GM15510 (cell line): ENCODE measurements around the gene VAC14.

Experiments used
- POLR2A ChIP-seq: IDR thresholded peaks from 3 replicates; pipeline ENCODE4 v1.6.1; 2011; ENCODE audit warnings: borderline replicate concordance; ENCODE audit not compliant: insufficient read length; ENCODE audit errors: extremely low read depth

Gene VAC14

DNA sequence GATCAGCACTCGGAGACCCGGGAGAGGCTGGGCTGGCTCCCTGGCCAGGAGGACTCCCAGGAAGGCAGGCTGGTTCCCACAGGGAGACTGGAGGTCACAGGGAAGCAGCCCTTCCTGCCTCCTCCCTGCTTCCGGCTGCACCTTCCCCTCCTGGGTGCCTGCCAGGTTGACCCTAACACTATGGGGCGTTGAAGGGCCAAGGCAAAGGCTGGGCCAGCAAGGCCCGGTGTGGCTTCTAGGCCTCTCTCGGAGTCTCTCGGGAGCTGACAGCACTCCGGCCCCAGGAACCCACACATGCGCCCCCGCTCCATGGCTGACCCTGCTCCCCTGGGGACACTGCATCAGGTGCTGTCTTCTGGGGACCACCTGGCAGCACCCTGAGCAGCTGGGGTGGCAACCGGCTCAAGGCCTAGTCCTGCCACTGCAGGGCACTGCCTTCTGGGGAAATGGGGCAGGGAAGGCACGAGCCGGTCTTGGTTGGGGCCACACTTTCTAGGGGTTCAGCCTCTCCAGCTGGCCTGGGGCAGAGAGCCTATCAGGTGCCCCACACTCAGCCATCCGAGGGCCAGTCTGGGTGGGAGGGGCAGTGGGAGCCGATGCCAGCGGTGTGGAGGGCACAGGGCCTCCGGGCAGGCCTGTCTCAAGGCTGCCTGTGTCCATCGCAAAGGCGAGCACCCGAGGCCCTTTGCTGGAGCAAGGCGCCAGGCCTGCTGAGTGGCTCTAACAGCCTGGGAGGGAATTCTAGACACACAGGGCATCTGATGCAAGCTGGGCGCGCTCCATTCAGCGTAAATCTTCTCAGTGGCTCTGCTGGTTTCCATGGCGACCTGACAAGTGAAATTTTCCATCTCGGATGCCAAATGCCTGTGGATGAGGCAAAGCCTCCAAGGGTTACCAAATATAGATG lies 109.5 kb downstream of the VAC14 start:
- no peak for TF ChIP-seq POLR2A

DNA sequence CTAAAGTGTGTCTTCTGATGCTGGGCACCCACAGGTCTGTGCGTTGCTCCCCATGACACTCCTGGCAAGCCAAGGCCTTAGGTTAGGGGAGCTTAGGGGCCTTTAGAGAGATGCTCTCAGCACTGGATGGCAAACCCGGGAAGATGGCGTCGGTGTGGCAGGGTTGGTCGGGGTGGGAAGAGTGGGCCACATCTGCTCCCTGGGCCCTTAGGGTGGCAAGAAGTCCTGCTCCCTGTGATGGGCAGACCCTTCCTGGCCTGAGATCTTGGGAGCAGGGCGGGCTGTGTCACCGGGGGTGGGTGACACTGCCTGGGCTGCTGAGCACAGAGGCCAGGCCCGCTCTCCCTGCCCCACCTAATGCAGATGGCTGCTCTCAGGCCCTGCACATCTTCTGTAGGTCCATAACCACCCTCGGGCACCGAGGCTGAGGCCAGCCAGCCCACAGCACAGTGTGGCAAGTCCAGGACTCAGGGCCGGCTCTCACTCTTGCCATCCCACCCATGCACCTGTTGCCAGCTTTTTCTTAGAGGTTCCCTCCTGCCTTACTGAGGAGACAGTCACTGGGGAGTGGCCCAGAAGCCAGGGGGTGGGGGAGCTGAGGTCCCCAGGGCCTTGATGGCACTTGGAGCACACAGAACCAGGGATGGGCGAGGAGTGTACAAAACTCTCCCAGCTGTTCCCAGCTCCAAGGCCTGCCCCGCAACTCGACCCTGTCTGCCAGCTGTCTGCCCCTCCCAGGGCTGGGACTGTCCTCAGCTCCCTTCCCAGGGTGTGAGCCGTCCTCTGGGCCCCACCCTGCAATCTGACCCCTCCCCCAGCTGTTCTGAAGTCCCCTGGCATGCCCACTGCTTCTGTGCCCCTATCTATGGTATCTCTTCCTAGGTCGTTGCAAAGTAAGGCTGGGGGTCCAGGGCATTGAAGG lies 110.7 kb downstream of the VAC14 start:
- TF ChIP-seq POLR2A = no peak

GRCh38 chr16:70689035-70689969 lies 111.7 kb downstream of the VAC14 start:
- TF ChIP-seq POLR2A = no peak

DNA sequence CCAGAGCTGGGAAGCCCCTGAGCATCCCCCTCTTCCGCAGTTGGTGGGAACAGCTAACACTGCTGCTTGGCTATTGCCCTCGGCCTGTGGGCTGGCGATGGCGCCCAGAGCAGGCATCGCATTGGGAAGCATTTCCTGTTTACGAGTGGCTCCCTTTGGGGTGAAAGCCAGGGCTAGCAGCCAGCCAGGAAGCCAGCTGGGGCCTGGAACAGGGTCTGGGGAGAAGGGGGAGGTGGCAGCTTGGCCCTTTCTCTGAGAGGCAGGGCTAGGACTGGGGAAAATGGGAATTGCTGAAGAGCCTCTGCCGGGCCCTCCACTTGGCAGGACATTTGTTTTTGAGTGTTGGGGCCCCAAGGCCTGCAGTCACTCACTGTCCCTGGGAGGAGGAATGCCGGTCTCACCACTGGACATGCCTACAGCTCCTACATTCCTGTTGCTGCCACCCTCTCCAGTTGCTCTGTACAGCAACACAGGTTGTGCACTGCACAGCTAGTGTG lies 112.7 kb downstream of the VAC14 start:
- TF ChIP-seq POLR2A = no peak

- no peak for TF ChIP-seq POLR2A
Observed at GRCh38 chr16:70687671-70688245, 113.2 kb downstream of the VAC14 start.

- TF ChIP-seq POLR2A = no peak
Observed at GRCh38 chr16:70687102-70687511, 113.9 kb downstream of the VAC14 start.

GRCh38 chr16:70686376-70687101 lies 114.4 kb downstream of the VAC14 start:
- TF ChIP-seq POLR2A = no peak

GRCh38 chr16:70685938-70686375 lies 115.0 kb downstream of the VAC14 start, which contains the start of gene MTSS2:
Gene MTSS2 (minus strand): TSS chr16:70686053. CDS start chr16:70685791, 262 bp downstream.
- TF ChIP-seq POLR2A = no peak

DNA sequence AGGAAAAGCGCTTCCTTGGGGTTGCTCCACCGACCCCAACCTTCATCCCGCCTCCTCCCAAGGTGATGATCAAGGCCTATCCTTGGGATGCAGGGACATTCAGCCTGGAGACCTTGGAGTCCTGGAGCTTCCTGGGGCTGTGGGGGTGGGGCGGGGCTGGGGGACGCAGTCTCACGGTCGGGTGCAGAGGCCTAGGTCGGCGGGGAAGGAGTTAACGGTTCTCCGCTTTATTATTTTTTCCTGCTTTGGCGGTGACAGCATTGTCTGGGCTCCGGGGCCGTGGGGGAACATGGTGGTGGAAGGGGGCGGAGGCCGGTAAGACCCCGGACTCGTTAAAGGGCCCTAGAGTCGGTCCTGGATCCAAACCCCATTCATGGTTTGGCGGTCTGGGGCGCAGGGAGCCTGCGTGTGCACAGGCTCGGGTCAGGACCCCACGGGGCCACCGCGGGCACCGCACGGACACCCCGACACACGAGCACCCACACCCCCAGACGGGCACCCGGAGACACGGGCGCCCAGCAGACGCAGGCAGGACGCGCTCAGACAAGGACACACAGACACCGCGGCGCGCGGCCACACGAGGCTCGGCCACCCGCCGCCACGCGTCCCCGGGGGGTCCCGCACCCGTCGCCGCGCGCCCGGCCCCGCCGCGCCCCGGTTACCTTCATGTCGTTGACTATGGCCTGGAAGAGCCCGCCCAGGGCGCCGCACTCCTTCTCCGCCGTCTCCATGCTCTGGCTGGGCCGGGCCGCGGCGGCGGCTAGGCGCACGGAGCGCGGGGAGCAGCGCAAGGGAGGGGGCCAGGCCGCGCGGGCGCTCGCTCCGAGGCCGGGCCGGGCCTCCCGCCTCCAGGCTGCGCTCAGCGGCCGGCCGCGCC lies 115.7 kb downstream of the VAC14 start:
- no peak for TF ChIP-seq POLR2A

DNA sequence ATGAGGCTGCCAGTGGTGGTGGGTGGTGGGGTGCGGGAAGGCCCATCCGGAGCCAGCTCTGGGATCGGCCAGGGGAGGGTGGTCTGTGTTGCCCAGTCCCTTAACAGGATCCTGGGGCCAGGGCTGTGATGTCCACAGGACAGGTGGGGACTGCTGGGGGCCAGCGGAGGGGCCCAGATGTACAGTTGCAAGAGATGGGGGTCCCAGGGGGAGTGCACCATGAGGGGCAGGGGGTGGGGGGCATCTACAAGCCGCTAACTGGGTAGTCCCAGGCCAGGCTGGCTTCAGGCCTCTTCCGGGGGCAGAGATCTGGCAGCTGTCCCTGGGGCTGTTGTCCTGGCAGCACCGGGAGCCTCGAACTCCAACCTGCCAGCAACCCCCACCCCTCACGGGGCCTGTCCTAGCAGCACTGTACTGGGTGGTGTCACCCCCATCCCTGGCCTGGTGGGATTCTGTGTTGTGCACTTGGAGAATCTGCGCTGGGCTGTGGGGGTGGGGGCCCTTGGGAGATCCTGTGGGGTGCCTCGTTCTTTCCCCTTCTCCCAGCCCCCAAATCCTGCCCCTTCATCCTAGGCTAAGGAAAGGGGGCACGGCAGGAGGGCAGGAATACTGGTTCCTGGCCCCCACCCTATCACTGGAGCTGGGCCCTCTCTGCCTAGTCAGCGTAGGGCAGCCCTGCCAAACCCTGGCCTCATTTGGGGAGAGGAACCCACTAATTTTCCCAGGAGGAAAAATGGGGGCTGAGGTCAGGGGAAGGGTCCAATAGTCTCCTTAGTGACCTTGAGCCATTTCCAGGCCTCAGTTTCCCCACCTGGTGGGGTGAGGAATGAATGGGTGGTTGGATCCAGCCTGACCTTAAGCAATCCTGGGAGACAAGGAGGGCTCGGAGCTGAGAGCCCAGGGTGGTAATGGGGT lies 116.6 kb downstream of the VAC14 start:
- no peak for TF ChIP-seq POLR2A

- no peak for TF ChIP-seq POLR2A
Observed at GRCh38 chr16:70683146-70683944, 117.6 kb downstream of the VAC14 start.
